Loucy (cell line): ENCODE measurements around the gene ARHGAP6.

Source experiments
- H2AFZ ChIP-seq: fragments of 200-600 bp; sonication (generic); 2 replicates; pipeline ENCODE4 v1.6.0; 2016; ENCODE audit warnings: antibody characterized with exemption, mild to moderate bottlenecking, low read length, moderate library complexity
- H3F3A ChIP-seq: fragments of 200-600 bp; 2 replicates; pipeline ENCODE4 v1.6.0; 2016; ENCODE audit warnings: antibody characterized with exemption, low read depth, mild to moderate bottlenecking
- H3K27me3 ChIP-seq: fragments of 200-600 bp; sonication (generic); 2 replicates; pipeline ENCODE4 v1.6.1; 2014; ENCODE audit warnings: low read length, mild to moderate bottlenecking; ENCODE audit not compliant: insufficient read depth, poor library complexity, severe bottlenecking
- H3K36me3 ChIP-seq: fragments of 200-600 bp; sonication (generic); 2 replicates; pipeline ENCODE4 v1.6.1; 2016; ENCODE audit warnings: low read length; ENCODE audit not compliant: insufficient read depth
- H3K4me1 ChIP-seq: fragments of 200-600 bp; sonication (generic); 2 replicates; pipeline ENCODE4 v1.5.1; 2014; ENCODE audit warnings: low read length, mild to moderate bottlenecking; ENCODE audit not compliant: insufficient read depth, poor library complexity, severe bottlenecking
- H3K4me2 ChIP-seq: fragments of 200-600 bp; sonication (generic); 2 replicates; pipeline ENCODE4 v1.6.0; 2014; ENCODE audit warnings: antibody characterized with exemption, low read length, low read depth, mild to moderate bottlenecking; ENCODE audit not compliant: poor library complexity, severe bottlenecking
- H3K4me3 ChIP-seq: fragments of 200-600 bp; sonication (generic); 2 replicates; pipeline ENCODE4 v1.5.1; 2014; ENCODE audit warnings: low read length, mild to moderate bottlenecking, mixed read lengths; ENCODE audit not compliant: poor library complexity, severe bottlenecking
- H3K79me2 ChIP-seq: fragments of 200-600 bp; sonication (generic); 2 replicates; pipeline ENCODE4 v1.6.1; 2014; ENCODE audit warnings: low read length; ENCODE audit not compliant: insufficient read depth
- H3K9ac ChIP-seq: fragments of 200-600 bp; sonication (generic); 2 replicates; pipeline ENCODE4 v1.6.0; 2014; ENCODE audit warnings: mild to moderate bottlenecking, low read depth, low read length, moderate library complexity; ENCODE audit not compliant: poor library complexity, severe bottlenecking
- H3K9me2 ChIP-seq: fragments of 200-600 bp; sonication (generic); replicated peaks from 2 replicates; pipeline ENCODE4 v1.6.1; 2016; ENCODE audit warnings: low read depth, low read length, mixed read lengths
- H3K9me3 ChIP-seq: fragments of 200-600 bp; sonication (generic); 2 replicates; pipeline ENCODE4 v1.6.1; 2014; ENCODE audit warnings: mild to moderate bottlenecking, antibody characterized with exemption, low read length, low read depth; ENCODE audit not compliant: insufficient read depth
- H4K20me1 ChIP-seq: fragments of 200-600 bp; sonication (generic); 2 replicates; pipeline ENCODE4 v1.6.0; 2014; ENCODE audit warnings: antibody characterized with exemption, low read length, mild to moderate bottlenecking; ENCODE audit not compliant: insufficient read depth, poor library complexity, severe bottlenecking
- EZH2phosphoT487 ChIP-seq: fragments of 200-600 bp; IDR thresholded peaks from 2 replicates; pipeline ENCODE4 v1.6.1; 2018; ENCODE audit warnings: antibody characterized with exemption, mild to moderate bottlenecking, moderate library complexity, borderline replicate concordance
- TF ChIP-seq, protein P1 (sequence below): fragments of 200-600 bp; sonication (generic); conservative IDR thresholded peaks from 2 replicates; pipeline ENCODE4 v1.5.1; 2014; ENCODE audit warnings: mild to moderate bottlenecking, antibody characterized with exemption, low read length

The ARHGAP6 gene

DNA sequence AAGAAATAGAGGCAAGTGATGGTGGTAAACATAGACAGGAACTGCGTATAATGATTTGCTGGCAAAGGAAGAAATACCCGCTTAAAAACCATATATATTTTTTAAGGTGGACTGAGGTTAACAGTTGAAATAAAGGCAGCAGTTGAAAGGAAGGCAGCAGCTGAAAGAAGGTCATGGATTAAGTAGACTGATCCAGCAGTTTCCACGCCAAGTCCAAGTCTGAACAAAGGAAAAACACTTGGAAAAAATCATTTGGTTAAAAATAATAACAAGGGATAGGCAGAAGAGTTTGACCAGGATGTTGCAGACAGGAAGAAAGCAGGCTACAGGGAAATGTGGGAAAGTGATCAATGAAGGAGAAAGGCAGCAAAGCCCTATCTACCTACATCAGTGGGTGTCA is 278.9 kb downstream of the ARHGAP6 start:
- Histone ChIP-seq H4K20me1 (no peaks in the 10 kb centered on the region), H3K9me2 (no peaks in the 10 kb centered on the region), H3K36me3 (no peaks in the 10 kb centered on the region), H3F3A (no peaks in the 10 kb centered on the region), H3K4me2 (no peak overlapping the region), H3K4me3 (no peak overlapping the region), H3K27me3 (no peaks in the 10 kb centered on the region), H2AFZ (no peak overlapping the region), H3K4me1 (no peaks in the 10 kb centered on the region), H3K9me3 (no peaks in the 10 kb centered on the region), H3K9ac (no peak overlapping the region), H3K79me2 (no peaks in the 10 kb centered on the region)
- TF ChIP-seq, protein P1, sequence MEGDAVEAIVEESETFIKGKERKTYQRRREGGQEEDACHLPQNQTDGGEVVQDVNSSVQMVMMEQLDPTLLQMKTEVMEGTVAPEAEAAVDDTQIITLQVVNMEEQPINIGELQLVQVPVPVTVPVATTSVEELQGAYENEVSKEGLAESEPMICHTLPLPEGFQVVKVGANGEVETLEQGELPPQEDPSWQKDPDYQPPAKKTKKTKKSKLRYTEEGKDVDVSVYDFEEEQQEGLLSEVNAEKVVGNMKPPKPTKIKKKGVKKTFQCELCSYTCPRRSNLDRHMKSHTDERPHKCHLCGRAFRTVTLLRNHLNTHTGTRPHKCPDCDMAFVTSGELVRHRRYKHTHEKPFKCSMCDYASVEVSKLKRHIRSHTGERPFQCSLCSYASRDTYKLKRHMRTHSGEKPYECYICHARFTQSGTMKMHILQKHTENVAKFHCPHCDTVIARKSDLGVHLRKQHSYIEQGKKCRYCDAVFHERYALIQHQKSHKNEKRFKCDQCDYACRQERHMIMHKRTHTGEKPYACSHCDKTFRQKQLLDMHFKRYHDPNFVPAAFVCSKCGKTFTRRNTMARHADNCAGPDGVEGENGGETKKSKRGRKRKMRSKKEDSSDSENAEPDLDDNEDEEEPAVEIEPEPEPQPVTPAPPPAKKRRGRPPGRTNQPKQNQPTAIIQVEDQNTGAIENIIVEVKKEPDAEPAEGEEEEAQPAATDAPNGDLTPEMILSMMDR: no peak
- no peak for TF ChIP-seq EZH2phosphoT487

DNA sequence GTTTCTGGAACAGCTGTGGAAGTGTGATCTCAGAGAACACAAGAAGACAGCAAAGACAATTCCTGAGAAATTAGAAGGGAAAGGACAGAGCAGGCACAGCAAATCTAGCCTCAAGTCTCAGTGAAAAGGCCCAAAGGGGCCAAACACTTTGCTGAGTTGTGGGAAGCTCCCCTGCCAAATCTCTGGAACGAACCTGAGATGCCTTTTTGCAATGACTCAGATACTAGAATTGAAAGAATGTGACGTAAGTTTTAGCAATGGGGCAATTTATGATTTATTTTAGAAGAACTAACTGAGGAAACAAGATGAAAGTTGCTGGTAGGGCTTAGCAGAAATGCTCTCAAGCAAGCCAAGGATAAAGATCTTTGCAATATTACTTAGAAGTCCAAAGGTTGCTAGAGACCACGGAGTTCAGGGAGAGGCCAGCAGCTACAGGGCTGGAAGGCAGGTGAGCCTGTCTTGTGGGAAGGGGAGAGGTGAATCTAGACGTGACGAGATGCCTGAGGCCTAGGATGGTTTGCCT is 279.7 kb downstream of the ARHGAP6 start:
- H3K9me3 ChIP-seq: no peaks in the 10 kb centered on the region
- H3K4me1 ChIP-seq: no peaks in the 10 kb centered on the region
- no peaks in the 10 kb centered on the region for H3F3A ChIP-seq
- no peak overlapping the region for H3K4me2 ChIP-seq
- H4K20me1 ChIP-seq: no peaks in the 10 kb centered on the region
- no peaks in the 10 kb centered on the region for H3K36me3 ChIP-seq
- H3K9me2 ChIP-seq: no peaks in the 10 kb centered on the region
- H3K9ac ChIP-seq: no peak overlapping the region
- no peak for TF ChIP-seq EZH2phosphoT487
- TF ChIP-seq, protein P1: no peak
- no peak overlapping the region for H3K4me3 ChIP-seq
- H3K27me3 ChIP-seq: no peaks in the 10 kb centered on the region
- H3K79me2 ChIP-seq: no peaks in the 10 kb centered on the region
- no peak overlapping the region for H2AFZ ChIP-seq

DNA sequence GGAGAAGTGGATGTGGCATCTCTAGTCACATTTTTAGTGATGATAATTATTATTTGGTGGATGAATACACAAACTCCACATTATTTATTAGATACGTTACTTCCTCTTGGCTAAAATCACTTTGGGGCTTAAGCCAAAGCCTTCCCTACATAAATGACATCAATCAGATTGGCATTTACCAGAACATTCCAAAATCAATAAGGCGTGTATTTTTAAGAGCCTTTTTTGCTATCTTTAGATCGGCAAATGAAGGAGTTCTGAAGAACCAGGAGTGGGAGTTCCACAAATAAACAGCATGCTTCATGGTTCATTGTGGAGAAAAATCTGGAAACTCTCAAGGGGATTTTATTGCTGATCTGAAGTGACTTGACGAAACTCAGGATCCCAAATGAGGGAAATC is 282.8 kb downstream of the ARHGAP6 start:
- no peaks in the 10 kb centered on the region for H4K20me1 ChIP-seq
- H3K9me3 ChIP-seq: no peaks in the 10 kb centered on the region
- TF ChIP-seq, protein P1: no peak
- TF ChIP-seq EZH2phosphoT487: no peak
- no peak overlapping the region for H2AFZ ChIP-seq
- H3K79me2 ChIP-seq: no peaks in the 10 kb centered on the region
- no peaks in the 10 kb centered on the region for H3K27me3 ChIP-seq
- H3K4me2 ChIP-seq: no peak overlapping the region
- H3K9me2 ChIP-seq: no peaks in the 10 kb centered on the region
- no peaks in the 10 kb centered on the region for H3K4me1 ChIP-seq
- H3K9ac ChIP-seq: no peak overlapping the region
- no peaks in the 10 kb centered on the region for H3F3A ChIP-seq
- H3K4me3 ChIP-seq: no peak overlapping the region
- H3K36me3 ChIP-seq: no peaks in the 10 kb centered on the region
